ENCODE measurements around the gene A3GALT2.

Gene A3GALT2

GRCh38 chr1:33265780-33266605 lies 54.9 kb downstream of the A3GALT2 start:
- DNase-seq (ENCODE audit: extremely low spot score) = no peak
- no peak for TF ChIP-seq CTCF (IDR thresholded peaks at IDR 0.05; ENCODE audit: control extremely low read depth, extremely low read depth, low read depth, missing control alignments)
- ChIA-PET POLR2A (no interaction called here), CTCF (interaction anchor here (3.1 kb wide), 1 partner anchor 30 kb away, joined by 8 read pairs; no protein-coding TSS in a partner anchor)

- CTCF ChIA-PET = interaction anchor here (0.8 to 2.1 kb wide), 3 partner anchors 9 to 207 kb away, joined by 4 to 6 read pairs (median 4); no protein-coding TSS in a partner anchor
- POLR2A ChIA-PET = no interaction called here
- DNase-seq (ENCODE audit: extremely low spot score) = no peak
- TF ChIP-seq CTCF (IDR thresholded peaks at IDR 0.05; ENCODE audit: control extremely low read depth, extremely low read depth, low read depth, missing control alignments) = no peak
Observed at GRCh38 chr1:33263890-33264504, 56.9 kb downstream of the A3GALT2 start.

- CTCF ChIA-PET = interaction anchor here (1.0 to 1.4 kb wide), 2 partner anchors 8 to 34 kb away, joined by 3 read pairs; no protein-coding TSS in a partner anchor
- TF ChIP-seq CTCF (IDR thresholded peaks at IDR 0.05; ENCODE audit: control extremely low read depth, extremely low read depth, low read depth, missing control alignments) = no peak
- no peak for DNase-seq (ENCODE audit: extremely low spot score)
- POLR2A ChIA-PET = no interaction called here
Observed at GRCh38 chr1:33261344-33261743, 59.6 kb downstream of the A3GALT2 start.

- TF ChIP-seq CTCF (IDR thresholded peaks at IDR 0.05; ENCODE audit: control extremely low read depth, extremely low read depth, low read depth, missing control alignments) = no peak
- POLR2A ChIA-PET = no interaction called here
- CTCF ChIA-PET = interaction anchor here (1.0 to 1.4 kb wide), 2 partner anchors 9 to 35 kb away, joined by 3 read pairs; no protein-coding TSS in a partner anchor
- DNase-seq (ENCODE audit: extremely low spot score) = no peak
Observed at GRCh38 chr1:33260439-33260838, 60.5 kb downstream of the A3GALT2 start.

- ChIA-PET CTCF (interaction anchor here (1.5 kb wide), 1 partner anchor 39 kb away, joined by 3 read pairs; no protein-coding TSS in a partner anchor), POLR2A (no interaction called here)
- DNase-seq (ENCODE audit: extremely low spot score) = no peak
- no peak for TF ChIP-seq CTCF (IDR thresholded peaks at IDR 0.05; ENCODE audit: control extremely low read depth, extremely low read depth, low read depth, missing control alignments)
Observed at GRCh38 chr1:33259879-33260278, 61.0 kb downstream of the A3GALT2 start.

- no peak for TF ChIP-seq CTCF (IDR thresholded peaks at IDR 0.05; ENCODE audit: control extremely low read depth, extremely low read depth, low read depth, missing control alignments)
- CTCF ChIA-PET = interaction anchor here (1.0 to 1.8 kb wide), 3 partner anchors 36 to 197 kb away, joined by 3 to 7 read pairs (median 3); no protein-coding TSS in a partner anchor
- DNase-seq (ENCODE audit: extremely low spot score) = no peak
- POLR2A ChIA-PET = no interaction called here
Observed at GRCh38 chr1:33258788-33259274, 62.1 kb downstream of the A3GALT2 start.
